IMR-90 (cell line): Measurements from ENCODE around the gene TYMS. TPM values are rescaled to one million over a fixed set of nuclear protein-coding genes. Genes with fewer than 3 reads are reported as not detected.

Experiments used
- ATAC-seq: fragments of 200-7000 bp; cut with Tn5 transposase; 2 replicates; pipeline ENCODE4 v1.9.1; 2020; ENCODE audit warnings: low read depth, mild to moderate bottlenecking, moderate library complexity
- BruUV-seq: library from RNA; stranded (reverse); fragments of 400-500 nt; replicated peaks from 2 replicates; lab custom pipeline; 2021; lab: Mats Ljungman, UMichigan
- CTCF ChIA-PET: fragments of 300-600 bp; formaldehyde crosslinking; extraction: SDS; loops from one replicate; lab custom pipeline; 2021; ENCODE audit warnings: antibody characterized with exemption; lab: Yijun Ruan, JAX
- POLR2A ChIA-PET: fragments of 300-600 bp; sonication (Branson Sonifier 250); formaldehyde crosslinking; loops from one replicate; lab custom pipeline; 2022; ENCODE audit warnings: antibody characterized with exemption; ENCODE audit not compliant: unreplicated experiment; lab: Charles Lee
- DNase-seq: peaks from one replicate; pipeline ENCODE4 v3.0.0; 2013
- H2AFZ ChIP-seq: replicated peaks from 2 replicates; pipeline ENCODE3; 2013; ENCODE audit warnings: low read length, mild to moderate bottlenecking; ENCODE audit not compliant: poor library complexity
- H2AK5ac ChIP-seq: 2 replicates; pipeline ENCODE4 v1.6.1; 2013; ENCODE audit warnings: low read depth, low read length, inconsistent platforms
- H2AK9ac ChIP-seq: replicated peaks from 2 replicates; pipeline ENCODE3; 2013; ENCODE audit warnings: mild to moderate bottlenecking, low read depth, low read length, moderate library complexity; ENCODE audit not compliant: poor library complexity
- H2BK120ac ChIP-seq: 2 replicates; pipeline ENCODE4 v1.6.1; 2013; ENCODE audit warnings: low read depth, low read length, inconsistent platforms
- H2BK15ac ChIP-seq: 3 replicates; pipeline ENCODE4 v1.6.1; 2013; ENCODE audit warnings: low read depth, low read length, inconsistent platforms
- H2BK20ac ChIP-seq: 2 replicates; pipeline ENCODE4 v1.6.1; 2013; ENCODE audit warnings: low read depth, mild to moderate bottlenecking, inconsistent platforms, low read length, moderate library complexity
- H2BK5ac ChIP-seq: 2 replicates; pipeline ENCODE4 v1.6.1; 2013; ENCODE audit warnings: mild to moderate bottlenecking, low read depth, low read length, inconsistent platforms; ENCODE audit not compliant: poor library complexity, severe bottlenecking
- H3K14ac ChIP-seq: replicated peaks from 2 replicates; pipeline ENCODE4 v1.6.1; 2013; ENCODE audit warnings: low read depth, low read length, inconsistent platforms
- H3K18ac ChIP-seq: 2 replicates; pipeline ENCODE4 v1.6.1; 2013; ENCODE audit warnings: low read depth, low read length, control low read depth
- H3K23ac ChIP-seq: 2 replicates; pipeline ENCODE4 v1.6.1; 2013; ENCODE audit warnings: low read depth, low read length, inconsistent platforms
- H3K27ac ChIP-seq: 2 replicates; pipeline ENCODE4 v1.5.1; 2013; ENCODE audit warnings: mild to moderate bottlenecking, control low read depth, low read length; ENCODE audit not compliant: insufficient read depth
- H3K27me3 ChIP-seq: 2 replicates; pipeline ENCODE4 v1.6.1; 2013; ENCODE audit warnings: low read length; ENCODE audit not compliant: control insufficient read depth, insufficient read depth
- H3K36me3 ChIP-seq: 2 replicates; pipeline ENCODE4 v1.6.1; 2013; ENCODE audit warnings: low read length, mixed read lengths; ENCODE audit not compliant: control insufficient read depth, insufficient read depth
- H3K4ac ChIP-seq: 2 replicates; pipeline ENCODE4 v1.6.1; 2013; ENCODE audit warnings: low read depth, low read length, inconsistent platforms
- H3K4me1 ChIP-seq: 2 replicates; pipeline ENCODE4 v1.6.1; 2013; ENCODE audit warnings: low read length, mixed read lengths; ENCODE audit not compliant: control insufficient read depth, insufficient read depth
- H3K4me2 ChIP-seq: 2 replicates; pipeline ENCODE4 v1.6.1; 2013; ENCODE audit warnings: low read depth, mild to moderate bottlenecking, control low read depth, low read length, moderate library complexity
- H3K4me3 ChIP-seq: 2 replicates; pipeline ENCODE4 v1.5.1; 2013; ENCODE audit warnings: low read depth, mild to moderate bottlenecking, control low read depth, low read length, moderate library complexity; ENCODE audit not compliant: insufficient read depth
- H3K56ac ChIP-seq: 2 replicates; pipeline ENCODE4 v1.6.1; 2013; ENCODE audit warnings: low read length, inconsistent platforms; ENCODE audit not compliant: insufficient read depth; ENCODE audit errors: extremely low read depth
- H3K79me1 ChIP-seq, 2 experiments: 2 replicates each; pipeline ENCODE4 v1.6.1; 2013; ENCODE audit warnings: low read length in 2 of 2, inconsistent platforms in 1 of 2, low read depth in 1 of 2
- H3K9ac ChIP-seq: 2 replicates; pipeline ENCODE4 v1.6.1; 2013; ENCODE audit warnings: low read depth, low read length, control low read depth
- H3K9me1 ChIP-seq: 2 replicates; pipeline ENCODE4 v1.6.1; 2013; ENCODE audit warnings: low read length, inconsistent platforms; ENCODE audit not compliant: insufficient read depth
- H3K9me3 ChIP-seq: 2 replicates; pipeline ENCODE4 v1.6.1; 2013; ENCODE audit warnings: low read length; ENCODE audit not compliant: control insufficient read depth, insufficient read depth
- H4K20me1 ChIP-seq: 2 replicates; pipeline ENCODE4 v1.6.1; 2013; ENCODE audit warnings: low read length, inconsistent platforms; ENCODE audit not compliant: insufficient read depth
- H4K5ac ChIP-seq: 2 replicates; pipeline ENCODE4 v1.6.1; 2013; ENCODE audit warnings: mild to moderate bottlenecking, low read depth, low read length, control low read depth
- H4K8ac ChIP-seq, 2 experiments: 2 replicates each; pipeline ENCODE4 v1.6.1; 2013; ENCODE audit warnings: low read depth in 2 of 2, low read length in 2 of 2, control low read depth in 1 of 2, inconsistent platforms in 1 of 2
- H4K91ac ChIP-seq: 2 replicates; pipeline ENCODE4 v1.6.1; 2013; ENCODE audit warnings: low read depth, low read length, inconsistent platforms; ENCODE audit not compliant: insufficient read depth
- CHD1 ChIP-seq: IDR thresholded peaks from 2 replicates; pipeline ENCODE4 v1.6.1; 2012; ENCODE audit warnings: low read depth, low read length, improper control_type of control experiment
- CTCF ChIP-seq: conservative IDR thresholded peaks from 2 replicates; pipeline ENCODE4 v1.5.1; 2012; ENCODE audit warnings: mild to moderate bottlenecking, low read depth, low read length, improper control_type of control experiment
- RCOR1 ChIP-seq: IDR thresholded peaks from 2 replicates; pipeline ENCODE4 v1.6.1; 2012; ENCODE audit warnings: mild to moderate bottlenecking, low read length, improper control_type of control experiment; ENCODE audit not compliant: insufficient replicate concordance
- WGBS, 2 experiments: methylation state at CpG; one replicate each; pipeline versions ENCODE4 v1.1.5 to v1.1.7; 2013; ENCODE audit warnings: missing lambda C conversion rate in 2 of 2; ENCODE audit not compliant: insufficient read length in 1 of 2; ENCODE audit errors: extremely low coverage in 2 of 2; 5-methylcytosine and 5-hydroxymethylcytosine counted together
- dilution Hi-C: fragments of 300-500 bp; cut with HindIII; formaldehyde crosslinking; loops from one replicate; pipeline ENCODE4 v1.14.3; 2018; ENCODE audit warnings: low sequenced_read_pairs; ENCODE audit not compliant: unreplicated experiment
- in situ Hi-C: fragments of 300-500 bp; cut with MboI; formaldehyde crosslinking; loops from 3 replicates; pipeline ENCODE4 v1.14.3; 2019; ENCODE audit warnings: low sequenced_read_pairs, inconsistent platforms, mixed read lengths
- intact Hi-C: fragments of 100-400 bp; cut with micrococcal nuclease; formaldehyde crosslinking; loops from 2 replicates; pipeline ENCODE4 v1.10.0; 2022
- polyA plus RNA-seq, 3 experiments: library from polyadenylated mRNA; depleted of rRNA; stranded (reverse); fragments of >200 nt; gene quantifications; 2 replicates each; pipeline ENCODE4 v1.2.3, GENCODE V29; 2012; ENCODE audit warnings: low replicate concordance in 1 of 3
- total RNA-seq: library from RNA; depleted of rRNA; stranded (reverse); fragments of >200 nt; gene quantifications from 2 replicates; pipeline ENCODE4 v1.2.3, GENCODE V29; 2012

Gene TYMS
- total and polyA plus RNA-seq, 2 of the 4 experiments (the other 2 are of a cell fraction), result 28.3 to 92.2 TPM

GRCh38 chr18:678482-679182 lies 21.2 kb downstream of the TYMS start:
- Histone ChIP-seq H2AK5ac (no peak overlapping the region), H2AK9ac (no peak overlapping the region), H2BK15ac (no peak overlapping the region), H2BK5ac (no peak overlapping the region), H3K56ac (no peak overlapping the region), H4K20me1 (no peaks in the 10 kb centered on the region), H4K91ac (no peak overlapping the region), H3K4ac (no peak overlapping the region), H3K79me1 (no peaks in the 10 kb centered on the region), H2BK20ac (no peak overlapping the region), H3K9ac (no peak overlapping the region), H3K9me1 (peaks cover 3% of the 10 kb centered on the region; the same call in 1 of the 2 replicates), H2AFZ (no peak overlapping the region), H2BK120ac (no peak overlapping the region), H3K36me3 (peaks cover 26% of the 10 kb centered on the region), H3K4me3 (no peak overlapping the region), H3K9me3 (no peaks in the 10 kb centered on the region), H3K27me3 (no peaks in the 10 kb centered on the region), H4K5ac (no peak overlapping the region), H4K8ac (no peak overlapping the region), H3K27ac (no peak overlapping the region), H3K14ac (no peak overlapping the region), H3K4me1 (no peaks in the 10 kb centered on the region), H3K18ac (no peak overlapping the region), H3K23ac (no peak overlapping the region), H3K4me2 (no peak overlapping the region)
- DNase-seq (no peak), ATAC-seq (no peak)
- ChIA-PET POLR2A (no interaction called here), CTCF (interaction anchor here (1.1 kb wide), 1 partner anchor 32 kb away, joined by 3 read pairs; no protein-coding TSS in a partner anchor)
- intact Hi-C loops (no loop called here), dilution Hi-C loops (no loop called here), in situ Hi-C loops (no loop called here)
- BruUV-seq, result no TSS peak
- TF ChIP-seq CHD1 (no peak), RCOR1 (no peak), CTCF (no peak)
- 96% methylated on average over 5 of the region's 15 CpGs; no CpG with 5 or more reads in 1 of the 2 experiments for WGBS, 2 experiments
